ENCODE results near the gene NCDN.

DNA sequence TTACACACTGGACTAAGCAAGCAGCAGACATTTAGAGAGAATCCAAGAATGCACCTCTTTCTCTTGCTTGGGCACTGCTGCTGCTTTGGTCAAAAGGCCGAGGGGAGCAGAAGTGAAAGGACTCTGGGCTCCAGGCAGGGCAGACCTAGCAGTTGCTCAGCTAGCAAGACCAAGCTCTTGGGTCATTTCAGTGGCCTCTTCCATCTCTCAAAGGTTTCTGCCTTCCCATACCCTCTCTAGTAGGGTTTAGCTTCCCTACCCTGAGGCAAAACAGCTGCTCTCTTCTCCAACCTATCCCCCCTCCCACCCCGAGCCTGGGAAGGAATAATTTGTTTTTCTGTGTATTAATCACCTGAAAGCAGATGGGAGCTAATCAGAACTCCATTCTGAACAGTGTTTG, 41.3 kb downstream of the NCDN start:
- TF ChIP-seq POLR2A (IDR thresholded peaks at IDR 0.05; ENCODE audit: low read depth, low read length) = no peak
- peak; percentile 16; the same call in 1 of the 2 replicates for TF ChIP-seq POLR2AphosphoS5 (IDR thresholded peaks at IDR 0.05; ENCODE audit: low read depth, low read length)
